Mesenchymal stem cell (in vitro differentiated cells and primary cell): ENCODE data around the gene SSH3.

Experiments used
- DNase-seq: peaks from one replicate; pipeline ENCODE4 v3.0.0-alpha.2; 2013
- H2AFZ ChIP-seq: one replicate; pipeline ENCODE4 v1.6.1; 2013; ENCODE audit warnings: low read depth, mild to moderate bottlenecking, control low read depth, inconsistent platforms, low read length, moderate library complexity
- H2AK5ac ChIP-seq: 2 replicates; pipeline ENCODE4 v1.6.1; 2013; ENCODE audit warnings: low read length, moderate library complexity, mild to moderate bottlenecking, inconsistent platforms; ENCODE audit not compliant: severe bottlenecking
- H2BK120ac ChIP-seq: one replicate; pipeline ENCODE4 v1.6.1; 2013; ENCODE audit warnings: low read depth, mild to moderate bottlenecking, inconsistent platforms, low read length, moderate library complexity
- H2BK12ac ChIP-seq, 2 experiments: one replicate each; pipeline ENCODE4 v1.6.1; 2013; ENCODE audit warnings: inconsistent platforms in 2 of 2, low read length in 2 of 2, mild to moderate bottlenecking in 2 of 2, moderate library complexity in 2 of 2, control low read depth in 1 of 2
- H2BK15ac ChIP-seq: one replicate; pipeline ENCODE4 v1.6.1; 2013; ENCODE audit warnings: mild to moderate bottlenecking, low read depth, inconsistent platforms; ENCODE audit not compliant: poor library complexity, severe bottlenecking
- H2BK5ac ChIP-seq: 2 replicates; pipeline ENCODE4 v1.6.1; 2013; ENCODE audit warnings: low read depth, mild to moderate bottlenecking, low read length, control low read depth, inconsistent platforms; ENCODE audit not compliant: poor library complexity, severe bottlenecking
- H3K14ac ChIP-seq, 2 experiments: one replicate each; pipeline ENCODE4 v1.6.1; 2013; ENCODE audit warnings: inconsistent platforms in 2 of 2, low read length in 2 of 2, control low read depth in 1 of 2, mild to moderate bottlenecking in 1 of 2, moderate library complexity in 1 of 2
- H3K18ac ChIP-seq, 2 experiments: one replicate each; pipeline ENCODE4 v1.6.1; 2013; ENCODE audit warnings: inconsistent platforms in 2 of 2, low read length in 2 of 2, control low read depth in 1 of 2, low read depth in 1 of 2, mild to moderate bottlenecking in 1 of 2
- H3K23ac ChIP-seq, 2 experiments: one replicate each; pipeline ENCODE4 v1.6.1; 2013; ENCODE audit warnings: inconsistent platforms in 2 of 2, low read length in 2 of 2, mild to moderate bottlenecking in 2 of 2, moderate library complexity in 2 of 2, control low read depth in 1 of 2
- H3K27ac ChIP-seq: 2 replicates; pipeline ENCODE4 v1.5.1; 2013; ENCODE audit warnings: mild to moderate bottlenecking, moderate library complexity, low read length, control low read depth, inconsistent platforms; ENCODE audit not compliant: poor library complexity, severe bottlenecking
- H3K27me3 ChIP-seq, 2 experiments: 2 replicates each; pipeline versions ENCODE4 v1.6.1 to v1.7.0; 2013; ENCODE audit warnings: low read length in 2 of 2, mild to moderate bottlenecking in 2 of 2, moderate library complexity in 2 of 2, control low read depth in 1 of 2, inconsistent platforms in 1 of 2; ENCODE audit not compliant: control insufficient read depth in 1 of 2, insufficient read depth in 1 of 2
- H3K36me3 ChIP-seq, 2 experiments: 2 replicates each; pipeline versions ENCODE4 v1.6.1 to v1.7.0; 2013; ENCODE audit warnings: low read length in 2 of 2, control low read depth in 1 of 2, inconsistent platforms in 1 of 2, low read depth in 1 of 2, mild to moderate bottlenecking in 1 of 2; ENCODE audit not compliant: insufficient read depth in 2 of 2, control insufficient read depth in 1 of 2
- H3K4ac ChIP-seq, 2 experiments: one replicate each; pipeline ENCODE4 v1.6.1; 2013; ENCODE audit warnings: inconsistent platforms in 2 of 2, low read length in 2 of 2, mild to moderate bottlenecking in 2 of 2, moderate library complexity in 2 of 2, control low read depth in 1 of 2, low read depth in 1 of 2
- H3K4me1 ChIP-seq: 2 replicates; pipeline ENCODE4 v1.6.1; 2013; ENCODE audit warnings: low read depth, low read length, control low read depth; ENCODE audit not compliant: control insufficient read depth, insufficient read depth
- H3K4me2 ChIP-seq: 2 replicates; pipeline ENCODE4 v1.6.1; 2013; ENCODE audit warnings: low read length, mild to moderate bottlenecking, inconsistent platforms; ENCODE audit not compliant: poor library complexity, severe bottlenecking
- H3K4me3 ChIP-seq, 2 experiments: 2 replicates each; pipeline versions ENCODE4 v1.5.1 to v1.7.0; 2013; ENCODE audit warnings: low read length in 2 of 2, mild to moderate bottlenecking in 2 of 2, control low read depth in 1 of 2, low read depth in 1 of 2; ENCODE audit not compliant: insufficient read depth in 1 of 2
- H3K79me1 ChIP-seq: replicated peaks from 2 replicates; pipeline ENCODE4 v1.6.1; 2013; ENCODE audit warnings: mild to moderate bottlenecking, control low read depth, low read length, inconsistent platforms; ENCODE audit not compliant: poor library complexity, severe bottlenecking
- H3K9ac ChIP-seq: 2 replicates; pipeline ENCODE4 v1.7.0; 2013; ENCODE audit warnings: mild to moderate bottlenecking, low read length, moderate library complexity
- H3K9me3 ChIP-seq: 2 replicates; pipeline ENCODE4 v1.7.0; 2013; ENCODE audit warnings: mild to moderate bottlenecking, low read length; ENCODE audit not compliant: control insufficient read depth
- H4K8ac ChIP-seq: one replicate; pipeline ENCODE4 v1.6.1; 2013; ENCODE audit warnings: inconsistent platforms, mild to moderate bottlenecking, low read length, moderate library complexity
- H4K91ac ChIP-seq: one replicate; pipeline ENCODE4 v1.6.1; 2013; ENCODE audit warnings: mild to moderate bottlenecking, low read length, inconsistent platforms
- WGBS: methylation state at CpG from one replicate; pipeline ENCODE4 v1.1.7; 2013; ENCODE audit warnings: mixed read lengths; 5-methylcytosine and 5-hydroxymethylcytosine counted together

Gene SSH3

GRCh38 chr11:67279589-67280340, 23.6 kb upstream of the SSH3 start:
- H3K27ac ChIP-seq = no peak overlapping the region
- H3K4me3 ChIP-seq = no peak overlapping the region
- no peaks in the 10 kb centered on the region for H3K9me3 ChIP-seq
- H2BK12ac ChIP-seq = no peak overlapping the region
- H3K18ac ChIP-seq = no peak overlapping the region
- no peaks in the 10 kb centered on the region for H3K27me3 ChIP-seq
- H3K4me2 ChIP-seq = no peak overlapping the region
- H2BK5ac ChIP-seq = no peak overlapping the region
- H2AFZ ChIP-seq = no peak overlapping the region
- H2AK5ac ChIP-seq = no peak overlapping the region
- no peak for DNase-seq
- H2BK120ac ChIP-seq = no peak overlapping the region
- peaks cover 57 to 95% of the 10 kb centered on the region in 2 experiments for H3K36me3 ChIP-seq
- H3K14ac ChIP-seq = no peak overlapping the region
- no peak overlapping the region for H2BK15ac ChIP-seq
- no peak overlapping the region for H3K9ac ChIP-seq
- no peak overlapping the region for H4K8ac ChIP-seq
- WGBS = 99% methylated on average over 14 of the region's 17 CpGs
- no peak overlapping the region for H4K91ac ChIP-seq
- H3K4me1 ChIP-seq = peaks cover 20% of the 10 kb centered on the region
- peaks cover 66% of the 10 kb centered on the region for H3K79me1 ChIP-seq
- no peak overlapping the region for H3K23ac ChIP-seq
- H3K4ac ChIP-seq = no peak overlapping the region

GRCh38 chr11:67280341-67280787, 23.0 kb upstream of the SSH3 start:
- 97% methylated on average over 13 of the region's 13 CpGs for WGBS
- peaks cover 67% of the 10 kb centered on the region for H3K79me1 ChIP-seq
- H3K9me3 ChIP-seq = no peaks in the 10 kb centered on the region
- H3K4me3 ChIP-seq = no peak overlapping the region
- H3K14ac ChIP-seq = no peak overlapping the region
- H4K91ac ChIP-seq = no peak overlapping the region
- no peak overlapping the region for H4K8ac ChIP-seq
- H2AK5ac ChIP-seq = no peak overlapping the region
- no peak overlapping the region for H2BK120ac ChIP-seq
- DNase-seq = no peak
- H3K36me3 ChIP-seq = peaks cover 62 to 95% of the 10 kb centered on the region in 2 experiments
- no peak overlapping the region for H2BK12ac ChIP-seq
- H3K4me2 ChIP-seq = no peak overlapping the region
- H3K9ac ChIP-seq = no peak overlapping the region
- H3K27ac ChIP-seq = no peak overlapping the region
- no peak overlapping the region for H3K23ac ChIP-seq
- no peak overlapping the region for H3K4ac ChIP-seq
- H2BK5ac ChIP-seq = no peak overlapping the region
- H2BK15ac ChIP-seq = no peak overlapping the region
- H3K27me3 ChIP-seq = no peaks in the 10 kb centered on the region
- H3K18ac ChIP-seq = no peak overlapping the region
- H2AFZ ChIP-seq = no peak overlapping the region
- peaks cover 20% of the 10 kb centered on the region for H3K4me1 ChIP-seq

GRCh38 chr11:67280788-67281551, 22.4 kb upstream of the SSH3 start:
- Histone ChIP-seq H2BK5ac (no peak overlapping the region), H3K27me3 (no peaks in the 10 kb centered on the region), H4K8ac (no peak overlapping the region), H3K27ac (no peak overlapping the region), H3K36me3 (peaks cover 68 to 95% of the 10 kb centered on the region in 2 experiments), H2BK15ac (no peak overlapping the region), H3K4ac (no peak overlapping the region), H2BK120ac (no peak overlapping the region), H2AK5ac (no peak overlapping the region), H3K14ac (no peak overlapping the region), H3K4me3 (no peak overlapping the region), H3K23ac (no peak overlapping the region), H4K91ac (no peak overlapping the region), H2AFZ (no peak overlapping the region), H3K9me3 (no peaks in the 10 kb centered on the region), H2BK12ac (no peak overlapping the region), H3K4me2 (no peak overlapping the region), H3K9ac (no peak overlapping the region), H3K4me1 (peaks cover 16% of the 10 kb centered on the region), H3K18ac (no peak overlapping the region), H3K79me1 (peaks cover 67% of the 10 kb centered on the region)
- DNase-seq = no peak
- 95% methylated on average over 31 of the region's 31 CpGs for WGBS

- WGBS = 96% methylated on average over 27 of the region's 27 CpGs
These were observed 21.7 kb upstream of the SSH3 start for GRCh38 chr11:67281552-67282150.

More at GRCh38 chr11:67281552-67282150, 21.7 kb upstream of the SSH3 start:
- no peak overlapping the region for H2BK120ac ChIP-seq
- no peak overlapping the region for H3K4ac ChIP-seq
- H2AFZ ChIP-seq = no peak overlapping the region
- no peak for DNase-seq
- H3K4me3 ChIP-seq = no peak overlapping the region
- no peak overlapping the region for H3K4me2 ChIP-seq
- H2BK5ac ChIP-seq = no peak overlapping the region
- H2BK15ac ChIP-seq = no peak overlapping the region
- no peak overlapping the region for H2BK12ac ChIP-seq
- no peak overlapping the region for H3K23ac ChIP-seq
- no peak overlapping the region for H2AK5ac ChIP-seq
- H3K79me1 ChIP-seq = peaks cover 68% of the 10 kb centered on the region
- no peak overlapping the region for H3K9ac ChIP-seq
- H3K36me3 ChIP-seq = peaks cover 72 to 98% of the 10 kb centered on the region in 2 experiments
- no peak overlapping the region for H4K8ac ChIP-seq
- H3K4me1 ChIP-seq = peaks cover 15% of the 10 kb centered on the region
- H4K91ac ChIP-seq = no peak overlapping the region
- H3K14ac ChIP-seq = no peak overlapping the region
- H3K27me3 ChIP-seq = no peaks in the 10 kb centered on the region
- no peaks in the 10 kb centered on the region for H3K9me3 ChIP-seq
- no peak overlapping the region for H3K27ac ChIP-seq
- no peak overlapping the region for H3K18ac ChIP-seq
